Lung (tissue), 12 donors: Measurements from ENCODE around the gene BSN. TPM values are rescaled to one million over a fixed set of nuclear protein-coding genes. Genes with fewer than 3 reads are reported as not detected.

ENCODE experiments used
- ATAC-seq: fragments of 200-7000 bp; cut with Tn5 transposase; one replicate; pipeline ENCODE4 v1.9.1; 2020; ENCODE audit warnings: moderate number of reproducible peaks; ENCODE audit not compliant: insufficient read depth, low FRiP score
- DNase-seq, 3 donors: peaks; one replicate each; pipeline ENCODE4 v3.0.0-alpha.2; 2013 to 2017
- H3K27ac ChIP-seq, 2 donors: one replicate each; pipeline ENCODE4 v1.5.1; 2013; ENCODE audit warnings: mild to moderate bottlenecking in 2 of 2, moderate library complexity in 2 of 2, control low read depth in 1 of 2, inconsistent platforms in 1 of 2, low read depth in 1 of 2, low read length in 1 of 2
- H3K27me3 ChIP-seq, 3 donors: one replicate each; pipeline ENCODE4 v1.5.1; 2013; ENCODE audit warnings: low read length in 2 of 3; ENCODE audit not compliant: control insufficient read depth in 3 of 3, insufficient read depth in 3 of 3
- H3K36me3 ChIP-seq, 4 donors: one replicate each; pipeline ENCODE4 v1.5.1; 2013; ENCODE audit warnings: low read length in 4 of 4, mild to moderate bottlenecking in 1 of 4, moderate library complexity in 1 of 4; ENCODE audit not compliant: control insufficient read depth in 4 of 4, insufficient read depth in 4 of 4
- H3K4me1 ChIP-seq, 5 donors: one replicate each; pipeline ENCODE4 v1.5.1; 2013; ENCODE audit warnings: low read length in 5 of 5, mild to moderate bottlenecking in 2 of 5, moderate library complexity in 1 of 5; ENCODE audit not compliant: control insufficient read depth in 5 of 5, insufficient read depth in 5 of 5
- H3K4me3 ChIP-seq: one replicate; pipeline ENCODE4 v1.5.1; 2013; ENCODE audit warnings: mild to moderate bottlenecking, control low read depth, moderate library complexity
- H3K9ac ChIP-seq, 2 donors: one replicate each; pipeline ENCODE4 v1.5.1; 2013; ENCODE audit warnings: low read length in 2 of 2, control low read depth in 1 of 2; ENCODE audit not compliant: insufficient read depth in 1 of 2
- H3K9me3 ChIP-seq, 4 donors: one replicate each; pipeline ENCODE4 v1.5.1; 2013; ENCODE audit warnings: low read length in 3 of 4, mild to moderate bottlenecking in 1 of 4, moderate library complexity in 1 of 4; ENCODE audit not compliant: control insufficient read depth in 4 of 4, insufficient read depth in 3 of 4
- CTCF ChIP-seq: IDR thresholded peaks from 2 replicates; pipeline ENCODE4 v1.5.1; 2012; ENCODE audit warnings: mild to moderate bottlenecking; ENCODE audit errors: control extremely low read depth, extremely low read depth
- WGBS, 2 donors: extraction: QIAGEN DNeasy Blood & Tissue Kit; methylation state at CpG; one replicate each; pipeline ENCODE4 v1.1.7; 2013; 5-methylcytosine and 5-hydroxymethylcytosine counted together
- polyA plus RNA-seq, 2 donors: library from polyadenylated mRNA; stranded (reverse); fragments of 200-250 nt; gene quantifications; one replicate each; pipeline ENCODE4 v1.2.1, GENCODE V29; 2013
- total RNA-seq, 2 donors: library from RNA; depleted of rRNA in 1 of 2; stranded (reverse); fragments of >200 nt in 1 of 2; gene quantifications; one replicate each; pipeline ENCODE4 v1.2.1, GENCODE V29; 2014 to 2021
- donor health status: control.
- donor health status: control.
- donor health status: Bipolar disorder and iron deficiency.
- donor health status: healthy.
- donor health status: DM: yes; HTN: yes; CAD: no.

Gene BSN
- total and polyA plus RNA-seq, 4 donors = 0.09 to 0.71 (median 0.47) TPM

- Histone ChIP-seq H3K9ac (no peak overlapping the region), H3K27ac (no peak overlapping the region), H3K4me1 (peaks cover 0 to 16% (median 4%) of the 10 kb centered on the region in 5 donors), H3K36me3 (peaks cover 0 to 25% (median 10%) of the 10 kb centered on the region in 4 donors), H3K9me3 (no peaks in the 10 kb centered on the region), H3K4me3 (no peak overlapping the region), H3K27me3 (no peaks in the 10 kb centered on the region)
- WGBS, 2 donors = 96% methylated on average over 7 of the region's 7 CpGs
- ATAC-seq (no peak), DNase-seq (no peak)
- TF ChIP-seq CTCF = no peak
Measured at GRCh38 chr3:49716169-49716568, 161.9 kb downstream of the BSN start.

- peaks cover 0 to 21% (median 14%) of the 10 kb centered on the region in 4 donors for H3K36me3 ChIP-seq
- DNase-seq = no peak
Measured at GRCh38 chr3:49716691-49717210, 162.5 kb downstream of the BSN start.

DNA sequence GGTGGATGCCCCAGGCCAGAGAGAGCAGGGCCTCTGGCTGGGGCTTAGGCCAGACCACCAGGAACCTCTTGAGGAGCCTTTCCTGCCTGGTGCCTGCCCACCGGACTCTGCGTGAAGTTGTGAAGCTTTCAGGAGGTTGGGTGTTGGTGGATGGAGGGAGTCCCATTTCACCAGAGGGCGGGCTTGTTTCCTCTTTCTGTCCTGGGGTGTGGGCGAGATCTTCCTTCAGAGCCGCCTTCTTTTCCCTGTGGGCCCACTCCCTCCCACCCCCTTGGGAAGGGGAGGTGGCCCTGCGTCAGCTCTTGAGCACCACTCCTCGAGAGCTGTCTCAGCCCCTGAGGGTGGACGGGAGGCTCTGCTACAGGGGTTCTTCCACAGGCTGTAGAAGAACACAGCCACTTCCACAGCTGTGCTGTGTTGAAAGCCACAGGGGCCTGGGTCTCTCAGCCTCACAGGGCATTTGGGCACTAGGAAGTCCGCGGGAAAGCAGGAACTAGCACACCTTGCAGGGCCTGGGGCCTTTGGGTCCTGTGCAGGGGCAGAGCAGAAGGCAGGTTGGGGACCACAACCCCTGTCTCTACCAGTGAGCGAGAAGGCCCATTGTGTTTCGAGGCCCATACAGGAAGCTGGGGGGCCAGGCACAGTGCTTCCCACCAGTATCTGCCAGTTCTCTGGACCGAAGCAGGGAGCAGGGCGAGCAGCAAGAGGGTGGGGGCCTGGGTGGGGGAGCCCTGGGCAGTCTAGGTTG lies 163.1 kb downstream of the BSN start:
- Histone ChIP-seq H3K4me1 (peaks cover 0 to 21% (median 4%) of the 10 kb centered on the region in 5 donors), H3K36me3 (peaks cover 0 to 27% (median 17%) of the 10 kb centered on the region in 4 donors), H3K9ac (no peak overlapping the region), H3K9me3 (no peaks in the 10 kb centered on the region), H3K27ac (no peak overlapping the region), H3K4me3 (no peak overlapping the region), H3K27me3 (no peaks in the 10 kb centered on the region)
- ATAC-seq = no peak
- no peak for TF ChIP-seq CTCF
- no peak for DNase-seq
- 89 to 91% methylated on average over 13 to 14 of the region's 14 CpGs for WGBS, 2 donors

More at GRCh38 chr3:49716691-49717210, 162.5 kb downstream of the BSN start:
- H3K9me3 ChIP-seq = no peaks in the 10 kb centered on the region
- H3K4me3 ChIP-seq = no peak overlapping the region
- H3K27me3 ChIP-seq = no peaks in the 10 kb centered on the region
- no peak overlapping the region for H3K9ac ChIP-seq
- no peak for TF ChIP-seq CTCF
- no peak for ATAC-seq
- H3K4me1 ChIP-seq = peaks cover 0 to 16% (median 4%) of the 10 kb centered on the region in 5 donors
- no peak overlapping the region for H3K27ac ChIP-seq
- WGBS, 2 donors = 95 to 96% methylated on average over 16 of the region's 16 CpGs
